T-cell (primary cell): ENCODE data around the gene SLC38A2. TPM values are rescaled to one million over a fixed set of nuclear protein-coding genes. Genes with fewer than 3 reads are reported as not detected.

Experiments used
- ATAC-seq, 4 experiments: fragments of 200-7000 bp in 3 of 4; fragments of 150-1000 bp in 1 of 4; cut with Tn5 transposase; replicated peaks in 1 of 4; 1 replicate in 3 of 4; 2 replicates in 1 of 4; pipeline ENCODE4 v1.10.0; 2021; ENCODE audit warnings: moderate library complexity in 3 of 4, mild to moderate bottlenecking in 2 of 4, moderate number of reproducible peaks in 1 of 4
- CTCF ChIA-PET, 2 donors: fragments of 300-600 bp; sonication (Branson Sonifier 250); formaldehyde crosslinking; loops; one replicate each; lab custom pipeline; 2022; ENCODE audit warnings: antibody characterized with exemption in 2 of 2; lab: Charles Lee
- POLR2A ChIA-PET, 2 donors: fragments of 300-600 bp; sonication (Branson Sonifier 250); formaldehyde crosslinking; loops; one replicate each; lab custom pipeline; 2022; ENCODE audit warnings: antibody characterized with exemption in 2 of 2; lab: Charles Lee
- DNase-seq, 35 experiments: peaks; one replicate each; pipeline versions ENCODE4 v3.0.0 to v3.0.0-alpha.2; 2013 to 2023
- H3K27ac ChIP-seq: one replicate; pipeline ENCODE4 v1.5.1; 2013; ENCODE audit warnings: low read length
- H3K27me3 ChIP-seq, 2 experiments: replicated peaks in 1 of 2; 1 replicate in 1 of 2; 2 replicates in 1 of 2; pipeline versions ENCODE4 v1.6.1 to v1.7.0; 2013; ENCODE audit warnings: low read length in 1 of 2, mixed read lengths in 1 of 2; ENCODE audit not compliant: control insufficient read depth in 2 of 2, insufficient read depth in 2 of 2; ENCODE audit errors: extremely low read depth in 1 of 2
- H3K36me3 ChIP-seq, 2 donors: 1 replicate in 1 of 2; 2 replicates in 1 of 2; pipeline versions ENCODE4 v1.6.1 to v1.7.0; 2013; ENCODE audit warnings: low read length in 1 of 2; ENCODE audit not compliant: control insufficient read depth in 2 of 2, insufficient read depth in 1 of 2; ENCODE audit errors: extremely low read depth in 1 of 2
- H3K4me1 ChIP-seq, 2 experiments: 1 replicate in 1 of 2; 2 replicates in 1 of 2; pipeline versions ENCODE4 v1.6.1 to v1.7.0; 2013; ENCODE audit warnings: low read length in 2 of 2, mixed read lengths in 1 of 2; ENCODE audit not compliant: insufficient read depth in 2 of 2, control insufficient read depth in 1 of 2; ENCODE audit errors: extremely low read depth in 1 of 2
- H3K4me3 ChIP-seq, 2 donors: 1 replicate in 1 of 2; 2 replicates in 1 of 2; pipeline versions ENCODE4 v1.5.1 to v1.7.0; 2013; ENCODE audit warnings: mild to moderate bottlenecking in 2 of 2, low read length in 1 of 2, moderate library complexity in 1 of 2; ENCODE audit not compliant: control insufficient read depth in 1 of 2; ENCODE audit errors: extremely low read depth in 1 of 2
- H3K9me3 ChIP-seq: 2 replicates; pipeline ENCODE4 v1.7.0; 2013
- H3K27ac Mint-ChIP-seq, 2 donors: one replicate each; pipeline ENCODE4 v1.8.0; 2020 to 2021; ENCODE audit warnings: mild to moderate bottlenecking in 2 of 2, mixed read lengths in 2 of 2
- H3K27me3 Mint-ChIP-seq, 2 donors: one replicate each; pipeline ENCODE4 v1.8.0; 2021 to 2022; ENCODE audit warnings: mixed read lengths in 2 of 2
- H3K36me3 Mint-ChIP-seq: one replicate; pipeline ENCODE4 v1.8.0; 2021; ENCODE audit warnings: mixed read lengths
- H3K4me1 Mint-ChIP-seq, 3 donors: one replicate each; pipeline ENCODE4 v1.8.0; 2020 to 2022; ENCODE audit warnings: mixed read lengths in 3 of 3, mild to moderate bottlenecking in 1 of 3
- H3K4me3 Mint-ChIP-seq, 3 donors: one replicate each; pipeline ENCODE4 v1.8.0; 2020 to 2022; ENCODE audit warnings: mild to moderate bottlenecking in 3 of 3, mixed read lengths in 3 of 3, moderate library complexity in 3 of 3
- H3K9me3 Mint-ChIP-seq, 3 donors: one replicate each; pipeline ENCODE4 v1.8.0; 2020 to 2022; ENCODE audit warnings: mixed read lengths in 3 of 3
- WGBS: methylation state at CpG from one replicate; pipeline ENCODE4 v1.1.5; 2013; ENCODE audit warnings: missing lambda C conversion rate; ENCODE audit not compliant: insufficient coverage; 5-methylcytosine and 5-hydroxymethylcytosine counted together
- total RNA-seq, 35 experiments: library from RNA in 6 of 35; stranded (reverse) in 6 of 35; fragments of 120-200 nt in 1 of 35; gene quantifications; one replicate each; pipeline versions ENCODE4 v1.2.1 to v1.2.4 and lab custom pipeline; 2013 to 2026

The SLC38A2 gene
- total RNA-seq, 5 donors from 2014 or later (not counting 1 experiment from before 2014, with no cell fraction given), result 165 to 265 (median 217) TPM

- Histone ChIP-seq H3K4me3 (peak overlapping the region; percentile 93 to 98), H3K27ac (peak overlapping the region; percentile 83), H3K27me3 (no peaks in the 10 kb centered on the region), H3K9me3 (no peaks in the 10 kb centered on the region), H3K4me1 (peaks cover 26 to 51% of the 10 kb centered on the region in 2 experiments), H3K36me3 (peaks cover 3 to 45% of the 10 kb centered on the region in 2 donors)
- WGBS, result under 1% methylated on average over 39 of the region's 54 CpGs
- Mint-ChIP-seq H3K4me3 (peak overlapping the region; percentile 98 to 99 (median 98)), H3K27me3 (no peaks in the 10 kb centered on the region), H3K9me3 (no peaks in the 10 kb centered on the region), H3K36me3 (peaks cover 43% of the 10 kb centered on the region), H3K27ac (peak overlapping the region; percentile 94 to 99), H3K4me1 (peaks cover 62 to 69% (median 66%) of the 10 kb centered on the region in 3 donors)
- ATAC-seq, result peak; percentile 49 to 53 (median 52)
- POLR2A ChIA-PET, result interaction anchor here in 1 of 2 donors (0.6 to 1.1 kb wide), 3 partner anchors 12 to 669 kb away, joined by 3 to 4 read pairs (median 3); no protein-coding TSS in a partner anchor
- CTCF ChIA-PET, result interaction anchor here in 1 of 2 donors (1.0 to 1.5 kb wide), 3 partner anchors 13 to 290 kb away, joined by 3 to 4 read pairs (median 3); no protein-coding TSS in a partner anchor
- DNase-seq, result peak; percentile 79 to 96 (median 87)
Measured at GRCh38 chr12:46370792-46371717, 1.5 kb downstream of the SLC38A2 start.

GRCh38 chr12:46370380-46370734, 2.2 kb downstream of the SLC38A2 start:
- Mint-ChIP-seq H3K9me3 (no peaks in the 10 kb centered on the region), H3K27ac (peak overlapping the region; percentile 94 to 99), H3K4me1 (peaks cover 67 to 76% (median 71%) of the 10 kb centered on the region in 3 donors), H3K4me3 (peak overlapping the region; percentile 98 to 99 (median 98)), H3K36me3 (peaks cover 49% of the 10 kb centered on the region), H3K27me3 (no peaks in the 10 kb centered on the region)
- ATAC-seq (no peak), DNase-seq (no peak)
- Histone ChIP-seq H3K27me3 (no peaks in the 10 kb centered on the region), H3K4me1 (peaks cover 26 to 53% of the 10 kb centered on the region in 2 experiments), H3K9me3 (no peaks in the 10 kb centered on the region), H3K36me3 (peaks cover 3 to 52% of the 10 kb centered on the region in 2 donors), H3K27ac (peak overlapping the region; percentile 48), H3K4me3 (peak overlapping the region; percentile 25 to 93)
- POLR2A ChIA-PET, result interaction anchor here (0.6 to 0.7 kb wide), 4 partner anchors 12 to 670 kb away, joined by 3 to 4 read pairs (median 4); no protein-coding TSS in a partner anchor
- no CpG with 5 or more reads among the region's 2 CpGs for WGBS
- CTCF ChIA-PET, result interaction anchor here in 1 of 2 donors (1.0 to 1.5 kb wide), 2 partner anchors 14 to 291 kb away, joined by 3 to 4 read pairs; no protein-coding TSS in a partner anchor

GRCh38 chr12:46369474-46370379, 2.8 kb downstream of the SLC38A2 start:
- peaks cover 55% of the 10 kb centered on the region for H3K36me3 Mint-ChIP-seq
- H3K9me3 Mint-ChIP-seq, result no peaks in the 10 kb centered on the region
- H3K27me3 Mint-ChIP-seq, result no peaks in the 10 kb centered on the region
- ATAC-seq (no peak), DNase-seq (no peak)
- ChIA-PET POLR2A (interaction anchor here (0.6 to 0.7 kb wide), 3 partner anchors 11 to 636 kb away, joined by 3 to 4 read pairs (median 3); no protein-coding TSS in a partner anchor), CTCF (interaction anchor here in 1 of 2 donors (1.0 to 1.5 kb wide), 2 partner anchors 14 to 292 kb away, joined by 3 to 4 read pairs; no protein-coding TSS in a partner anchor)
- H3K4me1 Mint-ChIP-seq, result peaks cover 72 to 79% (median 76%) of the 10 kb centered on the region in 3 donors
- Histone ChIP-seq H3K27ac (no peak overlapping the region), H3K27me3 (no peaks in the 10 kb centered on the region), H3K36me3 (peaks cover 3 to 58% of the 10 kb centered on the region in 2 donors), H3K4me3 (peak overlapping the region in 1 of 2 donors; percentile 25), H3K4me1 (peaks cover 26 to 56% of the 10 kb centered on the region in 2 experiments), H3K9me3 (no peaks in the 10 kb centered on the region)
- WGBS, result no CpG with 5 or more reads among the region's 7 CpGs
- peak overlapping the region; percentile 98 to 99 (median 98) for H3K4me3 Mint-ChIP-seq
- peak overlapping the region; percentile 94 to 99 for H3K27ac Mint-ChIP-seq

GRCh38 chr12:46369095-46369473, 3.5 kb downstream of the SLC38A2 start:
- ATAC-seq (no peak), DNase-seq (no peak)
- Histone ChIP-seq H3K4me1 (peaks cover 20 to 53% of the 10 kb centered on the region in 2 experiments), H3K9me3 (no peaks in the 10 kb centered on the region), H3K36me3 (peaks cover 3 to 65% of the 10 kb centered on the region in 2 donors), H3K4me3 (peak overlapping the region in 1 of 2 donors; percentile 25), H3K27ac (no peak overlapping the region), H3K27me3 (no peaks in the 10 kb centered on the region)
- ChIA-PET POLR2A (interaction anchor here in 1 of 2 donors (0.7 kb wide), 1 partner anchor 839 kb away, joined by 4 read pairs; no protein-coding TSS in a partner anchor), CTCF (interaction anchor here in 1 of 2 donors (0.7 kb wide), 1 partner anchor 496 kb away, joined by 3 read pairs; no protein-coding TSS in a partner anchor)
- H3K27me3 Mint-ChIP-seq, result no peaks in the 10 kb centered on the region
- H3K36me3 Mint-ChIP-seq, result peaks cover 58% of the 10 kb centered on the region
- peaks cover 69 to 77% (median 72%) of the 10 kb centered on the region in 3 donors for H3K4me1 Mint-ChIP-seq
- H3K27ac Mint-ChIP-seq, result peak overlapping the region; percentile 55 to 64
- WGBS, result 87% methylated on average over 3 of the region's 4 CpGs
- H3K9me3 Mint-ChIP-seq, result no peaks in the 10 kb centered on the region
- H3K4me3 Mint-ChIP-seq, result peak overlapping the region; percentile 98 to 99 (median 98)

GRCh38 chr12:46368684-46369083, 3.9 kb downstream of the SLC38A2 start:
- peaks cover 60% of the 10 kb centered on the region for H3K36me3 Mint-ChIP-seq
- POLR2A ChIA-PET, result interaction anchor here in 1 of 2 donors (0.7 kb wide), 1 partner anchor 839 kb away, joined by 4 read pairs; no protein-coding TSS in a partner anchor
- peak overlapping the region in 1 of 2 donors; percentile 12 for H3K4me3 ChIP-seq

More at GRCh38 chr12:46368684-46369083, 3.9 kb downstream of the SLC38A2 start:
- Mint-ChIP-seq H3K4me1 (peaks cover 69 to 74% (median 72%) of the 10 kb centered on the region in 3 donors), H3K4me3 (peak overlapping the region; percentile 98 to 99 (median 98)), H3K27me3 (no peaks in the 10 kb centered on the region), H3K9me3 (no peaks in the 10 kb centered on the region), H3K27ac (peak overlapping the region in 1 of 2 donors; percentile 64)
- peaks cover 3 to 69% of the 10 kb centered on the region in 2 donors for H3K36me3 ChIP-seq
- no CpG with 5 or more reads among the region's 1 CpG for WGBS
- CTCF ChIA-PET, result interaction anchor here (0.6 to 0.7 kb wide), 2 partner anchors 243 to 496 kb away, joined by 3 read pairs; no protein-coding TSS in a partner anchor
- H3K4me1 ChIP-seq, result peaks cover 16 to 51% of the 10 kb centered on the region in 2 experiments
- ATAC-seq (no peak), DNase-seq (no peak)
- H3K27ac ChIP-seq, result peak overlapping the region; percentile 14
- no peaks in the 10 kb centered on the region for H3K27me3 ChIP-seq
- no peaks in the 10 kb centered on the region for H3K9me3 ChIP-seq
